ENCODE data around the gene CATSPER3. TPM values are rescaled to one million over a fixed set of nuclear protein-coding genes. Genes with fewer than 3 reads are reported as not detected.

Gene CATSPER3
- total and polyA plus RNA-seq, 2 of the 13 experiments (the other 11 are each of a cell fraction or from before 2014, with no cell fraction given), result 0.33 to 0.37 TPM

DNA sequence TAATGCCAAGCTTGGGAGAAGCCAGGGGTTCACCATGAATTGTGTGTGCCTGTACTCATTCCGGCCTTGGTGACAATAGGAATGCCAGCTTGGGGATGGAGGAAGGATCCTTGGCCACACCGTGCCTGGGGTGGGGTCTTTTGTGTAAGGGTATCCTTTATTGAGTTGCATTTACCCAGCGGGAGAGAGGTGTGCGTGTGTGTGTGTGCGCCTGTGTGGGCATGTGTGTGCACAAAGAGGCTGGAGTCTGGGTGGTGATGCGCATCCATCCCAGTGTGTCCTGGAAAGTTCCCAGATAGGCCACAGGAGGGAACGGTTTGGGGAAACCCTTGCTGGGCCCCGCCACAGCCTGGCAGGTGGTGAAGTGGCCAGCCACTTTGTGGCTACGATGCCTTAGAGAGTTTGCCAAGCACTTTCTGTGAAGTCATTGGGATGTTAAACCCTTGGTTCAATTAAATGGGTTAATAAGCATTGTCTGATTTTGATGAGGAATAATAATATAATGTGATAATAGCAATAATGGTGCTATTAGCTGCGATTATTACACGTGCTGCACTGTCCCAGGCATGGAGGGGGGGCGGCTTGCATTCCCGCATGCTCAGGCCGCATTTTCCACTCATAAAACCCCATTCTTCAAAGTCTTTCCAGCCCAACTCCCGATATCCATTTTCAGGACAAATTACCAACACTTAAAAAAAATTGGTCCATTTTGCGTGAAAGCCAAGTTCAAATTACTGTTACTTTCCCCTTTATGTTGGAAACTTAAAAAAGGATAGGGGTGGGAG lies 52.6 kb downstream of the CATSPER3 start:
- DNase-seq (ENCODE audit: low spot score) (no peak), FAIRE-seq (no peak), ATAC-seq (no peak)
- 90% methylated on average over 16 of the region's 16 CpGs for WGBS (ENCODE audit: low lambda C conversion rate)
- in situ Hi-C loops (cut with HindIII; ENCODE audit: extremely low pct_ligation_motif_present, low pct_unique_long_range_greater_than_20kb) (no loop called here), intact Hi-C loops (cut with micrococcal nuclease; ENCODE audit: unreplicated experiment) (loop anchor here (10.0 kb wide), 1 partner anchor 314 kb away; no protein-coding TSS in a partner anchor)
- no peak overlapping the region for H3K4me3 ChIP-seq (replicated peaks in 1 of 3; ENCODE audit: insufficient read depth in 1 of 3, low read depth in 2 of 3, low read length in 3 of 3)
- CTCF ChIA-PET (ENCODE audit: low intra/inter-chr PET ratio, low total read pairs), result interaction anchor here (0.8 kb wide), 1 partner anchor 171 kb away, joined by 4 read pairs; no protein-coding TSS in a partner anchor
- no peak overlapping the region for H3K4me2 ChIP-seq (ENCODE audit: low read depth, low read length)
- H2AFZ ChIP-seq (ENCODE audit: low read length), result no peak overlapping the region
- H3K36me3 ChIP-seq (replicated peaks in 1 of 2; ENCODE audit: control insufficient read depth in 1 of 2, insufficient read depth in 2 of 2, low read length in 2 of 2), result no peaks in the 10 kb centered on the region
- POLR2A ChIA-PET, result no interaction called here
- H3K27ac ChIP-seq (ENCODE audit: extremely low read length, insufficient read depth, low read length), result no peak overlapping the region
- H3K27me3 ChIP-seq (ENCODE audit: control insufficient read depth in 1 of 2, insufficient read depth in 2 of 2, low read length in 2 of 2), result no peaks in the 10 kb centered on the region
- H3K9me3 ChIP-seq (ENCODE audit: low read length), result no peaks in the 10 kb centered on the region
- no peak for TF ChIP-seq GLI4 (CRISPR knock-in tag; IDR thresholded peaks at IDR 0.05; ENCODE audit: borderline replicate concordance)
- no peak for TF ChIP-seq ZNF670 (CRISPR knock-in tag; IDR thresholded peaks at IDR 0.05; ENCODE audit: borderline replicate concordance)
- TF ChIP-seq ZFP1 (CRISPR knock-in tag; IDR thresholded peaks at IDR 0.05), result no peak
- H3K9ac ChIP-seq (ENCODE audit: insufficient read depth, low read depth, low read length), result no peak overlapping the region
- H3K4me1 ChIP-seq (ENCODE audit: insufficient read depth, low read length), result no peaks in the 10 kb centered on the region
- BruUV-seq (replicated peaks), result no TSS peak
- no peaks in the 10 kb centered on the region for H3K79me2 ChIP-seq (ENCODE audit: insufficient read depth, low read length)
- H4K20me1 ChIP-seq (ENCODE audit: insufficient read depth, low read length), result no peaks in the 10 kb centered on the region

DNA sequence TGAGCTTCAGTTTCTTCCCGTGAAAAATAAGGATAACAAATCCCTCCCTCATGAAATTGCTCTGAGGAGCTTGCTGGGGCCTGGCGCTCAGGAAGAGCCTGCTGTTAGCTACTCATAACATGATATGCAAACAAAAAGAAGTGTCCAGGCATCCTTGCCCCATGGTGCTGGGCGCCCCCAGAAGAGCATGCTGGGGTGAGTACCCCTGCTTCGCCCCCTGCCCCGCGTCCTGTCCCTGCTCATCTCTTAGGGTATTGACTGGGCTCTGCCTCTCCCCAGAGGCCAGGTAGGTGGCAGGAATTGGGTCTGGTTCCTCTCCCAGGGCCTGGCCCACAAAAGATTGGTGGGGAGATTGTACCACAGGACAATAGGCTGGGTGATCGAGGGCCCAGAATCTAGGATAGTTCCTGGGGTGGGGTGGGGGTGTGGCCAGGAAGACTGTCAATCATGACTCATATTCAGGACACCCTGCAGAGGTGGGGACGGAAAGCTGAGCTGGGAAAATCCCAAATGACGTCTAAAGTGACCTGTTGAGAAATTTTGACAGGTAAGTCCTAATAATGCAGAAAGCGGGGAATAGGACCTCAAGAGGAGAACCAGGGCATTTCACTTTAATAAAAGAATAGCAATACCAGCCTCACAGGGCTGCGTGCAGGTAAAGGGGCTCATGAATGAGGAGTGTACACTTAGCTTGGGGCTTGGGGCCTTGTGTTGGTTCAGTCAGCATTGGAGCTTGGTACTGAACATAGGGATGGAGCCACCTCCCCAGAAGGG lies 57.4 kb downstream of the CATSPER3 start:
- POLR2A ChIA-PET, result interaction anchor here (1.4 kb wide), 1 partner anchor 9 kb away, joined by 5 read pairs; no protein-coding TSS in a partner anchor
- no peak for DNase-seq (ENCODE audit: low spot score)
- TF ChIP-seq, protein P1, sequence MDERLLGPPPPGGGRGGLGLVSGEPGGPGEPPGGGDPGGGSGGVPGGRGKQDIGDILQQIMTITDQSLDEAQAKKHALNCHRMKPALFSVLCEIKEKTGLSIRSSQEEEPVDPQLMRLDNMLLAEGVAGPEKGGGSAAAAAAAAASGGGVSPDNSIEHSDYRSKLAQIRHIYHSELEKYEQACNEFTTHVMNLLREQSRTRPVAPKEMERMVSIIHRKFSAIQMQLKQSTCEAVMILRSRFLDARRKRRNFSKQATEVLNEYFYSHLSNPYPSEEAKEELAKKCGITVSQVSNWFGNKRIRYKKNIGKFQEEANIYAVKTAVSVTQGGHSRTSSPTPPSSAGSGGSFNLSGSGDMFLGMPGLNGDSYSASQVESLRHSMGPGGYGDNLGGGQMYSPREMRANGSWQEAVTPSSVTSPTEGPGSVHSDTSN (CRISPR knock-in tag; IDR thresholded peaks at IDR 0.05), result 0 out of 2 replicates have a peak, but pooled peaks have one; percentile 18
- no peak for TF ChIP-seq TSC22D2 (CRISPR knock-in tag; IDR thresholded peaks at IDR 0.05; ENCODE audit: borderline replicate concordance)
- TF ChIP-seq RELA (CRISPR knock-in tag; IDR thresholded peaks at IDR 0.05), result no peak
- no peak for TF ChIP-seq CC2D1A (CRISPR knock-in tag; IDR thresholded peaks at IDR 0.05)
- TF ChIP-seq FOSL2 (CRISPR knock-in tag; IDR thresholded peaks at IDR 0.05), result peak; percentile 32; the same call in 1 of the 2 replicates
- TF ChIP-seq, protein P2, sequence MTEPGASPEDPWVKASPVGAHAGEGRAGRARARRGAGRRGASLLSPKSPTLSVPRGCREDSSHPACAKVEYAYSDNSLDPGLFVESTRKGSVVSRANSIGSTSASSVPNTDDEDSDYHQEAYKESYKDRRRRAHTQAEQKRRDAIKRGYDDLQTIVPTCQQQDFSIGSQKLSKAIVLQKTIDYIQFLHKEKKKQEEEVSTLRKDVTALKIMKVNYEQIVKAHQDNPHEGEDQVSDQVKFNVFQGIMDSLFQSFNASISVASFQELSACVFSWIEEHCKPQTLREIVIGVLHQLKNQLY (CRISPR knock-in tag; IDR thresholded peaks at IDR 0.05), result no peak
- TF ChIP-seq ZNF605 (CRISPR knock-in tag; IDR thresholded peaks at IDR 0.05), result no peak
- no peak for TF ChIP-seq SMYD3 (CRISPR knock-in tag; IDR thresholded peaks at IDR 0.05)
- TF ChIP-seq ZNF773 (CRISPR knock-in tag; IDR thresholded peaks at IDR 0.05; ENCODE audit: borderline replicate concordance), result no peak
- no peak for TF ChIP-seq ZNF496 (CRISPR knock-in tag; IDR thresholded peaks at IDR 0.05; ENCODE audit: insufficient replicate concordance)
- no peak for TF ChIP-seq ELF4 (CRISPR knock-in tag; IDR thresholded peaks at IDR 0.05; ENCODE audit: borderline replicate concordance)
- no peak for TF ChIP-seq ZFP37 (CRISPR knock-in tag; IDR thresholded peaks at IDR 0.05; ENCODE audit: borderline replicate concordance)
- TF ChIP-seq GATAD1 (CRISPR knock-in tag; IDR thresholded peaks at IDR 0.05), result no peak

More for the DNA sequence above, 57.4 kb downstream of the CATSPER3 start:
- H3K36me3 ChIP-seq (replicated peaks in 1 of 2; ENCODE audit: control insufficient read depth in 1 of 2, insufficient read depth in 2 of 2, low read length in 2 of 2), result peaks cover 3 to 7% of the 10 kb centered on the region in 2 experiments; a peak in 3 of 5 replicates
- H3K27ac ChIP-seq (ENCODE audit: extremely low read length, insufficient read depth, low read length), result no peak overlapping the region
- CTCF ChIA-PET (ENCODE audit: low intra/inter-chr PET ratio, low total read pairs), result no interaction called here
- no TSS peak for BruUV-seq (replicated peaks)
- no peak overlapping the region for H3K4me2 ChIP-seq (ENCODE audit: low read depth, low read length)
- no peaks in the 10 kb centered on the region for H3K27me3 ChIP-seq (ENCODE audit: control insufficient read depth in 1 of 2, insufficient read depth in 2 of 2, low read length in 2 of 2)
- 88% methylated on average over 10 of the region's 11 CpGs for WGBS (ENCODE audit: low lambda C conversion rate)
- peak; percentile 9; the same call in 1 of the 3 replicates for ATAC-seq
- H3K4me3 ChIP-seq (replicated peaks in 1 of 3; ENCODE audit: insufficient read depth in 1 of 3, low read depth in 2 of 3, low read length in 3 of 3), result no peak overlapping the region
- in situ Hi-C loops (cut with HindIII; ENCODE audit: extremely low pct_ligation_motif_present, low pct_unique_long_range_greater_than_20kb), result no loop called here
- intact Hi-C loops (cut with micrococcal nuclease; ENCODE audit: unreplicated experiment), result loop anchor here (10.0 kb wide), 1 partner anchor 310 kb away; no protein-coding TSS in a partner anchor
- H3K79me2 ChIP-seq (ENCODE audit: insufficient read depth, low read length), result no peaks in the 10 kb centered on the region
- H3K9ac ChIP-seq (ENCODE audit: insufficient read depth, low read depth, low read length), result no peak overlapping the region
- H3K4me1 ChIP-seq (ENCODE audit: insufficient read depth, low read length), result peaks cover 18% of the 10 kb centered on the region
- no peaks in the 10 kb centered on the region for H3K9me3 ChIP-seq (ENCODE audit: low read length)
- FAIRE-seq, result no peak
- no peaks in the 10 kb centered on the region for H4K20me1 ChIP-seq (ENCODE audit: insufficient read depth, low read length)
- no peak overlapping the region for H2AFZ ChIP-seq (ENCODE audit: low read length)
